ENCODE results near the gene LGALS7.
"Not testable (repeated sequence)": the region's sequence is repeated elsewhere in the genome, so short reads cannot be mapped to it uniquely, and the experiment has no call there.

The LGALS7 gene

GRCh38 chr19:38809592-38810252 lies 36.4 kb upstream of the LGALS7 start:
- TF ChIP-seq CTCF (IDR thresholded peaks at IDR 0.05; ENCODE audit: low read depth, low read length, missing control alignments) = no peak
- no peaks in the 10 kb centered on the region for H3K27me3 ChIP-seq (replicated peaks)
- in situ Hi-C loops (cut with HindIII; ENCODE audit: low pct_ligation_motif_present, low sequenced_read_pairs) = no loop called here
- no peak overlapping the region for H3K27ac ChIP-seq
- DNase-seq = no peak
- H3K4me3 ChIP-seq (ENCODE audit: low read depth, low read length) = no peak overlapping the region
- H3K36me3 ChIP-seq (replicated peaks) = no peaks in the 10 kb centered on the region

DNA sequence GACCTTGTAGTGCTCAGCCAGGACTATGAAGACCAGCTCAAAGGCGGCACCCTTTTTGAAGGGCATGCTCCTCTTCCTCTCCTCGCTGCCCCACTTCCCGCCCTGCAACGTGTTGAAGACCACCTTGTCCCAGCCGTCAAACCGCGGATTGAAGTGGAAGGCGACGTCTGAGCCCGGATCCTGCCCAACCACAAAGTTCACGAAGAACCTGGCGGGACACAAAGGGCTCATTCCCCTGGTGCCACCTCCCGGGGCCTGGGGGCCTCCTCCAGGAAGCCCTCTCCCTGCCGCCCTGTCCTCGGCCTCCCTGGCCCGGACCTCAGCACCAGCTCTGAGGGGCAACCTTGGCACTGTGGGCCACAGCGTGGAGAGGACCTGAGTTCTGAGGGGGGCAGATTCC lies 35.4 kb upstream of the LGALS7 start:
- no peak for DNase-seq
- Histone ChIP-seq H3K4me3 (ENCODE audit: low read depth, low read length) (no peak overlapping the region), H3K36me3 (replicated peaks) (no peaks in the 10 kb centered on the region), H3K27ac (no peak overlapping the region), H3K27me3 (replicated peaks) (no peaks in the 10 kb centered on the region)
- no peak for TF ChIP-seq CTCF (IDR thresholded peaks at IDR 0.05; ENCODE audit: low read depth, low read length, missing control alignments)
- in situ Hi-C loops (cut with HindIII; ENCODE audit: low pct_ligation_motif_present, low sequenced_read_pairs) = no loop called here

- H3K27me3 ChIP-seq (replicated peaks); in situ Hi-C loops (cut with HindIII; ENCODE audit: low pct_ligation_motif_present, low sequenced_read_pairs); DNase-seq; H3K36me3 ChIP-seq (replicated peaks); H3K27ac ChIP-seq; H3K4me3 ChIP-seq (ENCODE audit: low read depth, low read length): not testable (repeated sequence)
These were observed 34.2 kb upstream of the LGALS7 start for GRCh38 chr19:38807374-38808098.

GRCh38 chr19:38806371-38806770 lies 33.1 kb upstream of the LGALS7 start:
- Histone ChIP-seq H3K27ac (no peak overlapping the region), H3K36me3 (replicated peaks) (no peaks in the 10 kb centered on the region), H3K27me3 (replicated peaks) (no peaks in the 10 kb centered on the region), H3K4me3 (ENCODE audit: low read depth, low read length) (no peak overlapping the region)
- TF ChIP-seq CTCF (IDR thresholded peaks at IDR 0.05; ENCODE audit: low read depth, low read length, missing control alignments) = no peak
- in situ Hi-C loops (cut with HindIII; ENCODE audit: low pct_ligation_motif_present, low sequenced_read_pairs) = no loop called here
- no peak for DNase-seq

GRCh38 chr19:38805180-38805579 lies 31.9 kb upstream of the LGALS7 start:
- no peaks in the 10 kb centered on the region for H3K27me3 ChIP-seq (replicated peaks)
- TF ChIP-seq CTCF (IDR thresholded peaks at IDR 0.05; ENCODE audit: low read depth, low read length, missing control alignments) = no peak
- no peak overlapping the region for H3K4me3 ChIP-seq (ENCODE audit: low read depth, low read length)
- no peak overlapping the region for H3K27ac ChIP-seq
- no peaks in the 10 kb centered on the region for H3K36me3 ChIP-seq (replicated peaks)
- DNase-seq = no peak
- in situ Hi-C loops (cut with HindIII; ENCODE audit: low pct_ligation_motif_present, low sequenced_read_pairs) = no loop called here

DNA sequence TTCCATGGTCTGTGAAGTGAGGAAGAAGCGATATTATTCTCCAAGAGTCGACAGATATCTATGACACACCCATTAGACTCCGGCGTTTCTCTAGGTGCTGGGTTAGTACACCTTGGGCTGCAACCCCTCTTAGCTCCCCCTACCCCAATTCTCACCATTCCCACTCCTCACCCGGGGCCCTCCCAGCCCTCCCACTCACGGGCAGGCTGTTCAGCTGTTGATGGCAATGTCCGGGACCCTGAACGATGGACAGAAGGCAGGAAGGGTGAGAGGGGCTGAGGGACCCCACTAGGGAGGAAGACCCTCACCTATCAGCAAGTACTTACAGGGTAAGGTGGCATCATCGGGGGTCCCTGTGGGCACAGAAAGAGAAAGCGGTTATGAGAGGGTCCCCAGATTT lies 30.2 kb upstream of the LGALS7 start:
- Histone ChIP-seq H3K4me3 (ENCODE audit: low read depth, low read length) (no peak overlapping the region), H3K27me3 (replicated peaks) (no peaks in the 10 kb centered on the region)
- in situ Hi-C loops (cut with HindIII; ENCODE audit: low pct_ligation_motif_present, low sequenced_read_pairs) = no loop called here

More for the DNA sequence above, 30.2 kb upstream of the LGALS7 start:
- no peak for TF ChIP-seq CTCF (IDR thresholded peaks at IDR 0.05; ENCODE audit: low read depth, low read length, missing control alignments)
- Histone ChIP-seq H3K27ac (no peak overlapping the region), H3K36me3 (replicated peaks) (no peaks in the 10 kb centered on the region)
- no peak for DNase-seq
